ENCODE results near the gene IGSF9B. TPM values are rescaled to one million over a fixed set of nuclear protein-coding genes. Genes with fewer than 3 reads are reported as not detected.

The IGSF9B gene
- total and polyA plus RNA-seq, 9 of the 15 experiments (the other 6 are each of a cell fraction or from before 2014, with no cell fraction given) = 0.09 TPM; not detected in 8

GRCh38 chr11:133941546-133941945 is 15.2 kb downstream of the IGSF9B start:
- intact Hi-C loops (cut with micrococcal nuclease) = no loop called here
- Histone ChIP-seq H3K4me2 (ENCODE audit: insufficient read depth, low read length) (no peak overlapping the region), H3K27ac (ENCODE audit: extremely low read depth, low read depth, low read length) (no peak overlapping the region), H3K9me3 (replicated peaks; ENCODE audit: control insufficient read depth, insufficient read depth, low read depth, low read length) (no peaks in the 10 kb centered on the region), H3K27me3 (ENCODE audit: control insufficient read depth in 2 of 2, insufficient read depth in 2 of 2, low read length in 2 of 2) (peaks cover 5 to 53% of the 10 kb centered on the region in 2 experiments; a peak in 4 of 5 replicates), H4K20me1 (replicated peaks; ENCODE audit: control insufficient read depth, insufficient read depth, low read length) (peaks cover 15% of the 10 kb centered on the region; the same call in 1 of the 2 replicates), H2AFZ (ENCODE audit: low read depth, low read length) (no peak overlapping the region), H3K4me3 (no peak overlapping the region), H3K9ac (ENCODE audit: insufficient read depth in 1 of 2, low read depth in 2 of 2, low read length in 2 of 2) (no peak overlapping the region), H3K9me1 (ENCODE audit: control insufficient read depth, insufficient read depth, low read length) (peaks cover 3% of the 10 kb centered on the region), H3K79me2 (ENCODE audit: control insufficient read depth, insufficient read depth, low read length) (no peaks in the 10 kb centered on the region), H3K36me3 (ENCODE audit: control insufficient read depth, insufficient read depth, low read length) (no peaks in the 10 kb centered on the region), H3K4me1 (replicated peaks in 1 of 2; ENCODE audit: control insufficient read depth in 2 of 2, insufficient read depth in 2 of 2, low read length in 2 of 2) (peaks cover 0 to 16% of the 10 kb centered on the region in 2 experiments; a peak in 3 of 5 replicates)
- WGBS (ENCODE audit: insufficient coverage, low coverage, missing lambda C conversion rate) = 1% methylated on average over 9 of the region's 13 CpGs
- FAIRE-seq (no peak), DNase-seq (ENCODE audit: extremely low read depth in 1 of 4, low spot score in 3 of 4) (no peak), ATAC-seq (no peak)
- ChIA-PET POLR2A (interaction anchor here (0.7 kb wide), 1 partner anchor 19 kb away, joined by 3 read pairs; no protein-coding TSS in a partner anchor), CTCF (ENCODE audit: low intra/inter-chr PET ratio) (no interaction called here)
- no peak for TF ChIP-seq ELK1 (CRISPR knock-in tag; IDR thresholded peaks at IDR 0.05)
- TF ChIP-seq HOMEZ (CRISPR knock-in tag; IDR thresholded peaks at IDR 0.05) = no peak
- TF ChIP-seq PHF20 (IDR thresholded peaks at IDR 0.05; ENCODE audit: partially characterized antibody) = no peak
- TF ChIP-seq DACH1 (IDR thresholded peaks at IDR 0.05; ENCODE audit: partially characterized antibody) = no peak
- no peak for TF ChIP-seq SREBF2 (CRISPR knock-in tag; IDR thresholded peaks at IDR 0.05)
- no peak for TF ChIP-seq ZNF121 (CRISPR knock-in tag; conservative IDR thresholded peaks at IDR 0.05)
- no peak for TF ChIP-seq ZNF655 (CRISPR knock-in tag; IDR thresholded peaks at IDR 0.05)
- TF ChIP-seq DNMT1 (IDR thresholded peaks at IDR 0.05) = no peak
- TF ChIP-seq ZNF695 (CRISPR knock-in tag; IDR thresholded peaks at IDR 0.05) = no peak
- in situ Hi-C loops (cut with MboI) = no loop called here
- BruUV-seq (replicated peaks) = no TSS peak
